ENCODE measurements around the gene PSMB10.

GRCh38 chr16:67917852-67918236, 18.8 kb downstream of the PSMB10 start:
- TF ChIP-seq POLR2A (IDR thresholded peaks at IDR 0.05): no peak
- TF ChIP-seq CTCF (IDR thresholded peaks at IDR 0.05): no peak

All from body of pancreas (tissue), 4 donors.